Fibroblast of peridontal ligament (primary cell): ENCODE results near the gene ADGRG3.
A peak's percentile ranks its signal among the peaks of the same experiment; 100 is the strongest.
"Not testable (repeated sequence)": the region's sequence is repeated elsewhere in the genome, so short reads cannot be mapped to it uniquely, and the experiment has no call there.

Experiments used
- DNase-seq: peaks from one replicate; pipeline ENCODE4 v3.0.0-alpha.2; 2010; ENCODE audit errors: extremely low read depth

ADGRG3 gene

GRCh38 chr16:57694725-57695679, 26.9 kb downstream of the ADGRG3 start, which contains the start of gene DRC7:
Gene DRC7, plus strand, starts transcription at chr16:57694806. Its CDS starts 3,144 bp downstream, at chr16:57697950.
- peak; percentile 24 for DNase-seq

GRCh38 chr16:57695680-57696069, 27.6 kb downstream of the ADGRG3 start:
- DNase-seq, result no peak

GRCh38 chr16:57696240-57696639, 28.1 kb downstream of the ADGRG3 start:
- no peak for DNase-seq

- DNase-seq, result no peak
Observed at GRCh38 chr16:57697896-57698537, 29.9 kb downstream of the ADGRG3 start.

- no peak for DNase-seq
Observed at GRCh38 chr16:57698812-57699405, 30.8 kb downstream of the ADGRG3 start.

GRCh38 chr16:57699481-57699880, 31.4 kb downstream of the ADGRG3 start:
- DNase-seq, result no peak

- DNase-seq, result no peak
Observed at GRCh38 chr16:57699899-57700298, 31.8 kb downstream of the ADGRG3 start.

GRCh38 chr16:57700781-57701551, 32.9 kb downstream of the ADGRG3 start:
- DNase-seq, result no peak

GRCh38 chr16:57701759-57702371, 33.8 kb downstream of the ADGRG3 start:
- DNase-seq, result no peak

GRCh38 chr16:57703416-57704010, 35.4 kb downstream of the ADGRG3 start:
- no peak for DNase-seq

GRCh38 chr16:57704011-57704904, 36.2 kb downstream of the ADGRG3 start:
- no peak for DNase-seq

- no peak for DNase-seq
Observed at GRCh38 chr16:57704905-57705852, 37.1 kb downstream of the ADGRG3 start.

GRCh38 chr16:57706717-57707116, 38.6 kb downstream of the ADGRG3 start:
- DNase-seq, result no peak

- DNase-seq, result no peak
Observed at GRCh38 chr16:57707331-57707730, 39.2 kb downstream of the ADGRG3 start.

- DNase-seq, result peak; percentile 2
Observed at GRCh38 chr16:57708168-57708567, 40.1 kb downstream of the ADGRG3 start.

GRCh38 chr16:57709663-57710062, 41.6 kb downstream of the ADGRG3 start:
- DNase-seq, result no peak

GRCh38 chr16:57711346-57711745, 43.2 kb downstream of the ADGRG3 start:
- no peak for DNase-seq

GRCh38 chr16:57711993-57712392, 43.9 kb downstream of the ADGRG3 start:
- no peak for DNase-seq

- not testable (repeated sequence) for DNase-seq
Observed at GRCh38 chr16:57712569-57712968, 44.5 kb downstream of the ADGRG3 start.
